Pancreas (tissue), 10 donors: ENCODE data around the gene KLRD1. TPM values are rescaled to one million over a fixed set of nuclear protein-coding genes. Genes with fewer than 3 reads are reported as not detected.
A peak's percentile ranks its signal among the peaks of the same experiment; 100 is the strongest.

Experiments used
- ATAC-seq, 4 donors: fragments of 200-7000 bp; cut with Tn5 transposase; one replicate each; pipeline versions ENCODE4 v1.8.0 to v1.9.1; 2020; ENCODE audit warnings: mild to moderate bottlenecking in 4 of 4, moderate library complexity in 4 of 4
- DNase-seq, 6 donors: peaks; one replicate each; pipeline ENCODE4 v3.0.0-alpha.2; 2020
- FAIRE-seq: peaks from 2 replicates; lab custom pipeline; 2012; peaks lifted over from hg19 to GRCh38; lab: Jason Lieb, UNC
- H3K27ac ChIP-seq, 4 donors: fragments of 200-600 bp; sonication (generic); 1 replicate in 3 of 4; 2 replicates in 1 of 4; pipeline versions ENCODE4 v1.5.0 to v1.8.0; 2020
- H3K27me3 ChIP-seq, 4 donors: fragments of 200-600 bp; one replicate each; pipeline ENCODE4 v1.8.0; 2021
- H3K36me3 ChIP-seq, 3 donors: fragments of 200-600 bp; sonication (generic) in 1 of 3; one replicate each; pipeline versions ENCODE4 v1.5.0 to v1.8.0; 2020 to 2021
- H3K4me1 ChIP-seq, 3 donors: fragments of 200-600 bp; one replicate each; pipeline ENCODE4 v1.8.0; 2021
- H3K4me3 ChIP-seq, 4 donors: fragments of 200-600 bp; sonication (generic) in 2 of 4; one replicate each; pipeline versions ENCODE4 v1.5.0 to v1.8.0; 2020 to 2021
- H3K9me3 ChIP-seq, 4 donors: fragments of 200-600 bp; one replicate each; pipeline ENCODE4 v1.8.0; 2021
- WGBS, 2 donors: extraction: QIAGEN DNeasy Blood & Tissue Kit; methylation state at CpG; one replicate each; pipeline ENCODE4 v1.1.7; 2013; 5-methylcytosine and 5-hydroxymethylcytosine counted together
- intact Hi-C, 3 donors: fragments of 100-400 bp; cut with DNase I; formaldehyde crosslinking; loops; one replicate each; pipeline versions ENCODE4 v1.11.1 to v1.14.2; 2022
- polyA plus RNA-seq, 2 donors: library from polyadenylated mRNA; stranded (reverse); fragments of 200-250 nt; gene quantifications; one replicate each; pipeline ENCODE4 v1.2.3, GENCODE V29; 2013
- total RNA-seq, 6 donors: library from RNA; stranded (reverse); fragmentation: NEBNext Ultra II Directional in 4 of 6; extraction: Animal tissue kit (Norgen Biotek cat#: 25700) in 4 of 6; gene quantifications; one replicate each; pipeline versions ENCODE4 v1.2.1 to v1.2.4, GENCODE V29; 2021 to 2023
- TF ChIP-seq, protein P1 (sequence below), 4 donors: fragments of 200-600 bp; sonication (generic) in 3 of 4; IDR thresholded peaks; one replicate each; pipeline versions ENCODE4 v1.5.0 to v1.8.0; 2021; ENCODE audit warnings: antibody characterized with exemption in 4 of 4
- donor health status: healthy with polysubstance abuse.
- donor health status: DM: no; HTN: no; CAD: no; lungs with moderate emphysema.
- donor health status: DM: no; HTN: no; CAD: no.
- donor health status: control.
- donor health status: control.
- donor health status: Bipolar disorder and iron deficiency.
- donor health status: DM: yes; HTN: yes; CAD: no.
- donor health status: DM: no; HTN: no; CAD: no.
- donor health status: DM: no; HTN: no; CAD: no.
- donor health status: DM: yes; HTN: yes; CAD: no.

KLRD1 gene
- total and polyA plus RNA-seq, 8 donors = 0.11 to 1.0 (median 0.56) TPM

DNA sequence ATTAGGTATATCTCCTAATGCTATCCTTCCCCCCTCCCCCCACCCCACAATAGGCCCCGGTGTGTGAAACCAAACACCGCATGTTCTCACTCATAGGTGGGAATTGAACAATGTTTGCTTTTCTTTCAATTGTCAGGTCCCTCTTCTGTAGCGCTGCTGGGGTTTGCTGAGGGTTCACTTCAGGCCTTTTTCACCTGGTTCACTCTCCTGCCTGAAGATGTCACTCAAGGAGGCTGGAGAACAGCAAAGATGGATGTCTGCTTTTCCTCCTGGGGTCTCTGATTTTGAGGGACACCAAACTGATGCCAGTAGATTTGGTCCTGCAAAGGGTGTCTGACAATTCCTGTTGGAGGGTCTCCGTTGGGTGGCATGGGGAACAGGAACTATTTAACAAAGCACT lies 46.4 kb downstream of the KLRD1 start:
- intact Hi-C loops = no loop called here
- DNase-seq (no peak), FAIRE-seq (no peak), ATAC-seq (no peak)
- Histone ChIP-seq H3K4me3 (no peak overlapping the region), H3K4me1 (no peaks in the 10 kb centered on the region), H3K27me3 (no peaks in the 10 kb centered on the region), H3K36me3 (no peaks in the 10 kb centered on the region), H3K27ac (no peak overlapping the region), H3K9me3 (no peaks in the 10 kb centered on the region)
- TF ChIP-seq, protein P1, sequence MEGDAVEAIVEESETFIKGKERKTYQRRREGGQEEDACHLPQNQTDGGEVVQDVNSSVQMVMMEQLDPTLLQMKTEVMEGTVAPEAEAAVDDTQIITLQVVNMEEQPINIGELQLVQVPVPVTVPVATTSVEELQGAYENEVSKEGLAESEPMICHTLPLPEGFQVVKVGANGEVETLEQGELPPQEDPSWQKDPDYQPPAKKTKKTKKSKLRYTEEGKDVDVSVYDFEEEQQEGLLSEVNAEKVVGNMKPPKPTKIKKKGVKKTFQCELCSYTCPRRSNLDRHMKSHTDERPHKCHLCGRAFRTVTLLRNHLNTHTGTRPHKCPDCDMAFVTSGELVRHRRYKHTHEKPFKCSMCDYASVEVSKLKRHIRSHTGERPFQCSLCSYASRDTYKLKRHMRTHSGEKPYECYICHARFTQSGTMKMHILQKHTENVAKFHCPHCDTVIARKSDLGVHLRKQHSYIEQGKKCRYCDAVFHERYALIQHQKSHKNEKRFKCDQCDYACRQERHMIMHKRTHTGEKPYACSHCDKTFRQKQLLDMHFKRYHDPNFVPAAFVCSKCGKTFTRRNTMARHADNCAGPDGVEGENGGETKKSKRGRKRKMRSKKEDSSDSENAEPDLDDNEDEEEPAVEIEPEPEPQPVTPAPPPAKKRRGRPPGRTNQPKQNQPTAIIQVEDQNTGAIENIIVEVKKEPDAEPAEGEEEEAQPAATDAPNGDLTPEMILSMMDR (IDR thresholded peaks at IDR 0.05) = no peak
- WGBS, 2 donors = 56 to 60% methylated on average over 4 of the region's 4 CpGs

DNA sequence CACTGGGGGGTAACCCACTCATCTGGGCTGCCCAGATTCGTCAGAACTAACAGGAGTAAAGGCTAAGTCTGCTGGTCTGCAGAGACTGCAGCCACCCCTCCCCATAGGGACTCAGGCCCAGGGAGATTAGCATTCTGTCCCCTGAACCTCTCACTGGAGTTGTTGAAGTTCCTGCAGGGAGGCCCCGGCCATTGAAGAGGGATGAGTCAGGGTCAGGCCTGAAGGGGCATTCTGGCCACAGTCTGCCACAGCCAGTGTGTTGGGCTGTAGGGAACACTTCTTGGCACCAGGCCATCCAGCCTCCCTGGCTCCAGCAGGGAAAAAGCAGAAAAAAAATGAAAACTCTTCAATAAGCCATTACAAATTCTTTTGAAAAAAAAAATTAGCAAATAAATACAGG lies 46.8 kb downstream of the KLRD1 start:
- no peak for FAIRE-seq
- Histone ChIP-seq H3K27ac (no peak overlapping the region), H3K36me3 (no peaks in the 10 kb centered on the region), H3K9me3 (no peaks in the 10 kb centered on the region), H3K27me3 (no peaks in the 10 kb centered on the region), H3K4me1 (no peaks in the 10 kb centered on the region), H3K4me3 (no peak overlapping the region)
- ATAC-seq = no peak
- intact Hi-C loops = no loop called here
- TF ChIP-seq, protein P1 (IDR thresholded peaks at IDR 0.05) = no peak
- 53 to 73% methylated on average over 2 of the region's 2 CpGs for WGBS, 2 donors
- no peak for DNase-seq

DNA sequence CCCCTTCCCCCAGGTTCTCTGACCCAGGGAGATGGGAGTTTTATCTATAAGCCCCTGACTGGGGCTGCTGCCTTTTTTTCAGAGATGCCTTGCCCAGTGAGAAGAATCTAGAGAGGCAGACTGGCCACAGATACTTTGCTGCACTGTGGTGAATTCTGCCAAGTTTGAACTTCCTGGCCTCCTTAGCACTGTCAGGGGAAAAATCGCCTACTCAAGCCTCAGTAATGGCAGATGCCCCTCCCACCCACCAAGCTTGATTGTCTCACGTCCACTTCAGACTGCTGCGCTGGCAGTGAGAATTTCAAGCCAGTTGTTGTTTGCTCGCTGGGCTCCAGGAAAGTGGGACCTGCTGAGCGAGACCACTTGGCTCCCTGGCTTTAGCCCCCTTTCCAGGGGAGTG lies 50.5 kb downstream of the KLRD1 start:
- FAIRE-seq (no peak), DNase-seq (no peak), ATAC-seq (no peak)
- peaks cover 0 to 12% (median 0%) of the 10 kb centered on the region in 3 donors for H3K4me1 ChIP-seq
- H3K36me3 ChIP-seq = no peaks in the 10 kb centered on the region
- no peak overlapping the region for H3K4me3 ChIP-seq
- no peaks in the 10 kb centered on the region for H3K27me3 ChIP-seq
- intact Hi-C loops = no loop called here
- no peak overlapping the region for H3K27ac ChIP-seq
- TF ChIP-seq, protein P1 (IDR thresholded peaks at IDR 0.05) = no peak
- H3K9me3 ChIP-seq = no peaks in the 10 kb centered on the region
- WGBS, 2 donors = 74 to 76% methylated on average over 5 of the region's 5 CpGs

DNA sequence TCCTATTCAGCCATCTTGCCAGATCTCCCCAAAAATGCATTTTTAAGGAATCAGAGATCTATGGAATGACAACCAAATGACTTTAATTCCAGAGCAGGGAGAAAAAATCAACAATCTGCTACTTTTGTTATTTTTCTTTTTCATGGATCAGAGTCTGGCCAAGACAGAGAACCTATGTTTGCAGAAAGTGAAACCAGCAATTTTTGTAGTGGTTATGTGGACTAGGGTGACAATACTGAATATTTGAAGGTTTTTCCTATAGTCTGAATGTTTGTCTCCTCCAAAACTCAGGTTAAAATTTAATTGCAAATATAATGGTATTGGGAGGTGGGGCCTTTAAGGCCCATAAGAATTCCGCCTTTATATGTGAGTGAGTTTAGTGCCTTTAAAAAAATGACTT lies 51.3 kb downstream of the KLRD1 start:
- FAIRE-seq = no peak
- intact Hi-C loops = no loop called here

DNA sequence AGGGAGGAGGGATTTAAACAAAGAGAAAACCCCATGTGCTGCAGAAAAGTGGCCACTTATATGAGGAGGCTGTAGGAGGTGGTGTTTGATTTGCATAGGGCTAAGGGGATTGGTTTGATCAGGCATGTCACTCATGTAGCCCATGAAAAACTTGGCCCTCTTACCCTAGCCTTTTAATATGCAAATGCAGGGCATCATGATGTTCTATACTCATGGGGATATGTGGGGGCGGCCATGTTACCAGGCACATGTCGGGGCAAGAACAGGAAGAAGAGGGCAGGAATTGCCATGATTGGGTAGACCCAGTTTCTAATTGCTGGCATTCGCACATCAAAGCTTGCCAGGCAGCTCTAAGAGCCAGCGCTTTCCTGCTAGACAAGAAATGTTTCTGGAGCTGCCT lies 53.4 kb downstream of the KLRD1 start:
- H3K27me3 ChIP-seq = no peaks in the 10 kb centered on the region
- intact Hi-C loops = no loop called here
- WGBS, 2 donors = 84 to 88% methylated on average over 4 of the region's 4 CpGs
- TF ChIP-seq, protein P1 (IDR thresholded peaks at IDR 0.05) = no peak
- no peak for DNase-seq
- H3K36me3 ChIP-seq = no peaks in the 10 kb centered on the region
- no peak overlapping the region for H3K4me3 ChIP-seq
- peak overlapping the region in 3 of 4 donors; percentile 24 to 98 (median 95) for H3K27ac ChIP-seq
- ATAC-seq = no peak
- H3K9me3 ChIP-seq = no peaks in the 10 kb centered on the region
- FAIRE-seq = no peak
- H3K4me1 ChIP-seq = peaks cover 4 to 22% (median 7%) of the 10 kb centered on the region in 3 donors

More for the DNA sequence above, 51.3 kb downstream of the KLRD1 start:
- Histone ChIP-seq H3K27ac (no peak overlapping the region), H3K9me3 (no peaks in the 10 kb centered on the region), H3K27me3 (no peaks in the 10 kb centered on the region), H3K4me3 (no peak overlapping the region), H3K36me3 (no peaks in the 10 kb centered on the region), H3K4me1 (peaks cover 0 to 17% (median 0%) of the 10 kb centered on the region in 3 donors)
- WGBS, 2 donors = 100% methylated on average over 1 of the region's 1 CpG
- ATAC-seq (no peak), DNase-seq (no peak)
- TF ChIP-seq, protein P1 (IDR thresholded peaks at IDR 0.05) = no peak
